Endodermal cell (in vitro differentiated cells): ENCODE data around the gene OR5AU1. TPM values are rescaled to one million over a fixed set of nuclear protein-coding genes. Genes with fewer than 3 reads are reported as not detected.

Source experiments
- DNase-seq: peaks from one replicate; pipeline ENCODE4 v3.0.0-alpha.2; 2017
- H3K27ac ChIP-seq: 2 replicates; pipeline ENCODE4 v1.5.1; 2013; ENCODE audit warnings: mild to moderate bottlenecking, low read depth, low read length, moderate library complexity
- H3K27me3 ChIP-seq: 2 replicates; pipeline ENCODE4 v1.6.1; 2013; ENCODE audit warnings: mild to moderate bottlenecking, low read length, moderate library complexity; ENCODE audit not compliant: insufficient read depth, control insufficient read depth, poor library complexity, severe bottlenecking
- H3K36me3 ChIP-seq: 2 replicates; pipeline ENCODE4 v1.7.0; 2013; ENCODE audit warnings: mild to moderate bottlenecking, low read length, moderate library complexity; ENCODE audit not compliant: control insufficient read depth, insufficient read depth
- H3K4me1 ChIP-seq: one replicate; pipeline ENCODE4 v1.7.0; 2013; ENCODE audit warnings: low read length; ENCODE audit not compliant: control insufficient read depth, insufficient read depth
- H3K4me3 ChIP-seq: 2 replicates; pipeline ENCODE4 v1.5.1; 2013; ENCODE audit warnings: mild to moderate bottlenecking, low read length, moderate library complexity
- H3K9ac ChIP-seq: 2 replicates; pipeline ENCODE4 v1.6.1; 2013; ENCODE audit warnings: mild to moderate bottlenecking, low read length, moderate library complexity; ENCODE audit not compliant: poor library complexity, severe bottlenecking; ENCODE audit errors: extremely low read depth
- H3K9me3 ChIP-seq: 2 replicates; pipeline ENCODE4 v1.6.1; 2013; ENCODE audit warnings: mild to moderate bottlenecking, low read length, moderate library complexity; ENCODE audit not compliant: control insufficient read depth
- H3K27ac Mint-ChIP-seq: 2 replicates; pipeline ENCODE4 v1.8.0; 2020; ENCODE audit warnings: mixed read lengths
- H3K27me3 Mint-ChIP-seq: 2 replicates; pipeline ENCODE4 v1.8.0; 2021; ENCODE audit warnings: mild to moderate bottlenecking, mixed read lengths; ENCODE audit not compliant: insufficient read depth
- H3K36me3 Mint-ChIP-seq: 2 replicates; pipeline ENCODE4 v1.8.0; 2020; ENCODE audit warnings: low read depth, mixed read lengths
- H3K4me1 Mint-ChIP-seq: 2 replicates; pipeline ENCODE4 v1.8.0; 2020; ENCODE audit warnings: mixed read lengths
- H3K4me3 Mint-ChIP-seq: 2 replicates; pipeline ENCODE4 v1.8.0; 2020; ENCODE audit warnings: mild to moderate bottlenecking, moderate library complexity, mixed read lengths
- H3K9me3 Mint-ChIP-seq: 2 replicates; pipeline ENCODE4 v1.8.0; 2020; ENCODE audit warnings: mild to moderate bottlenecking, mixed read lengths
- CTCF ChIP-seq: fragments of 200-600 bp; sonication (generic); conservative IDR thresholded peaks from 2 replicates; pipeline ENCODE4 v1.5.0; 2021; ENCODE audit warnings: antibody characterized with exemption, mild to moderate bottlenecking
- WGBS, 2 experiments: methylation state at CpG; one replicate each; pipeline versions ENCODE4 v1.1.5 to v1.1.7; 2013; ENCODE audit warnings: missing lambda C conversion rate in 2 of 2, mixed read lengths in 1 of 2; ENCODE audit not compliant: insufficient coverage in 1 of 2, insufficient read length in 1 of 2; 5-methylcytosine and 5-hydroxymethylcytosine counted together
- total RNA-seq, 2 donors: library from RNA; stranded (reverse); fragmentation: NEBNext Ultra II Directional in 1 of 2; extraction: Animal tissue kit (Norgen Biotek cat#: 25700) in 1 of 2; gene quantifications; 2 replicates in 1 of 2; 3 replicates in 1 of 2; pipeline ENCODE4 v1.2.1, GENCODE V29; 2021

Gene OR5AU1
- total RNA-seq, 2 donors from 2014 or later = not detected

GRCh38 chr14:21108791-21109190 is 47.1 kb downstream of the OR5AU1 start:
- H3K9me3 Mint-ChIP-seq = no peaks in the 10 kb centered on the region
- Histone ChIP-seq H3K4me1 (peaks cover 4% of the 10 kb centered on the region), H3K27ac (no peak overlapping the region), H3K27me3 (no peaks in the 10 kb centered on the region), H3K9ac (no peak overlapping the region), H3K9me3 (no peaks in the 10 kb centered on the region), H3K4me3 (no peak overlapping the region), H3K36me3 (no peaks in the 10 kb centered on the region)
- H3K27me3 Mint-ChIP-seq = no peaks in the 10 kb centered on the region
- DNase-seq = no peak
- peaks cover 13% of the 10 kb centered on the region for H3K4me1 Mint-ChIP-seq
- H3K36me3 Mint-ChIP-seq = no peaks in the 10 kb centered on the region
- no peak overlapping the region for H3K4me3 Mint-ChIP-seq
- no peak overlapping the region for H3K27ac Mint-ChIP-seq
- no peak for TF ChIP-seq CTCF
- 85 to 98% methylated on average over 2 to 4 of the region's 4 CpGs for WGBS, 2 experiments

- H3K9me3 Mint-ChIP-seq = no peaks in the 10 kb centered on the region
- H3K27ac Mint-ChIP-seq = peak overlapping the region; percentile 68
- Histone ChIP-seq H3K9me3 (no peaks in the 10 kb centered on the region), H3K36me3 (no peaks in the 10 kb centered on the region), H3K27me3 (no peaks in the 10 kb centered on the region), H3K4me3 (no peak overlapping the region), H3K4me1 (peaks cover 10% of the 10 kb centered on the region), H3K27ac (peak overlapping the region; percentile 20), H3K9ac (no peak overlapping the region)
- TF ChIP-seq CTCF = no peak
- no peak overlapping the region for H3K4me3 Mint-ChIP-seq
- WGBS, 2 experiments = 68 to 80% methylated on average over 3 to 5 of the region's 5 CpGs
- H3K36me3 Mint-ChIP-seq = no peaks in the 10 kb centered on the region
- peaks cover 1% of the 10 kb centered on the region for H3K27me3 Mint-ChIP-seq
- DNase-seq = no peak
- peaks cover 21% of the 10 kb centered on the region for H3K4me1 Mint-ChIP-seq
Observed at GRCh38 chr14:21107283-21107800, 48.5 kb downstream of the OR5AU1 start.

DNA sequence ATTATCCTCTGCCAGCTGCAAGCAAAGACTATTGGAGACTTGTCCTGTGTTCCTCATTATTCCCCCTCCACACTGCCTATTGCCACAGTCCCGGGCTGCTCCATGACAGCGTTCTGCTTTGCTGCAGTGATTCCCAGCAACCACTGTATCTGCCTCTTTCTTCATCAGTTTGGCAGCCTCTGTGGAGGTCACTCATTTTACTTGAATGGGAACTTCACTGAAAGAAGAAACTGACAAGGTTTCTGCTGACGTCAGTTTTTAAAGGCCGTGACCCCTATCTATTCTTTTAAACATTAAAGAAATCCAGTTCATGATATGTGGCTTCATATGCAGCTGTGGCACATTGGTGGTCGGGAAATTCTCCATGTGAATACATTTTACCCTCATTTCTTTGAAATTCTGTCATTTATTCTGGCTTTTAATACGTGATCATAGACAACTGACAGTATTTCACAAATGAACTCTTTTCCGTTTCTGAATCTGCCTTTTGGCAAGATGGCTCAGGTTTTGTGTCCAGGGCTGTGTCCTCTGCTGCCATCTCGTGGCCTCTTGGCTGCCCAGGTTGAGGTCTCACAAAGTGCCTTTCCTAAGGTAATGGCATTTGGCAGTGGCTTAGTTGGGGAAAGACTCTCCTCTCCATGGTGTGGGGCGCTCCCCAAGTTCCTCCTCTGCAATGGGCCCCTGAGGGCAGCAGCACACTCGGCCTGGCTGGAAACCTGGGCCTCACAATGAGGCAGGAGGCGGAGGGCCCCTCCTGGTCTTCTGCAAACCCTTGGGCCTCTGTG is 49.2 kb downstream of the OR5AU1 start:
- Histone ChIP-seq H3K4me1 (peaks cover 10% of the 10 kb centered on the region), H3K27ac (peak overlapping the region; percentile 21), H3K9ac (no peak overlapping the region), H3K27me3 (no peaks in the 10 kb centered on the region), H3K4me3 (no peak overlapping the region), H3K9me3 (no peaks in the 10 kb centered on the region), H3K36me3 (no peaks in the 10 kb centered on the region)
- peak; percentile 95 for TF ChIP-seq CTCF
- Mint-ChIP-seq H3K9me3 (no peaks in the 10 kb centered on the region), H3K27ac (peak overlapping the region; percentile 68), H3K4me1 (peaks cover 27% of the 10 kb centered on the region), H3K36me3 (no peaks in the 10 kb centered on the region), H3K4me3 (no peak overlapping the region), H3K27me3 (peaks cover 8% of the 10 kb centered on the region)
- DNase-seq = peak; percentile 95
- 34 to 40% methylated on average over 8 to 11 of the region's 11 CpGs for WGBS, 2 experiments
